OCI-LY1 (cell line): ENCODE measurements around the gene CSHL1.

ENCODE experiments used
- H2AFZ ChIP-seq: fragments of 200-600 bp; sonication (generic), shearing (Covaris generic); 2 replicates; pipeline ENCODE4 v1.6.0; 2014; ENCODE audit warnings: antibody characterized with exemption, mild to moderate bottlenecking, low read length
- H3F3A ChIP-seq: fragments of 200-600 bp; sonication (generic), shearing (Covaris generic); 2 replicates; pipeline ENCODE4 v1.6.0; 2014; ENCODE audit warnings: mild to moderate bottlenecking, antibody characterized with exemption, low read length, moderate library complexity; ENCODE audit not compliant: insufficient read depth
- H3K27ac ChIP-seq: fragments of 200-600 bp; sonication (generic); 2 replicates; pipeline ENCODE4 v1.5.1; 2014; ENCODE audit warnings: low read length, mixed run types, mild to moderate bottlenecking, low read depth; ENCODE audit not compliant: poor library complexity, severe bottlenecking
- H3K27me3 ChIP-seq: fragments of 200-600 bp; sonication (generic); 2 replicates; pipeline ENCODE4 v1.6.0; 2014; ENCODE audit warnings: antibody characterized with exemption, mild to moderate bottlenecking, low read length, moderate library complexity; ENCODE audit not compliant: insufficient read depth
- H3K36me3 ChIP-seq: fragments of 200-600 bp; sonication (generic); 2 replicates; pipeline ENCODE4 v1.6.1; 2014; ENCODE audit warnings: mild to moderate bottlenecking, antibody characterized with exemption, low read length, moderate library complexity, mixed read lengths; ENCODE audit not compliant: insufficient read depth
- H3K4me1 ChIP-seq: fragments of 200-600 bp; sonication (generic); 2 replicates; pipeline ENCODE4 v1.5.1; 2014; ENCODE audit warnings: mild to moderate bottlenecking, low read length, moderate library complexity; ENCODE audit not compliant: insufficient read depth, severe bottlenecking
- H3K4me2 ChIP-seq: fragments of 200-600 bp; sonication (generic), shearing (Covaris generic); 2 replicates; pipeline ENCODE4 v1.6.1; 2014; ENCODE audit warnings: low read length
- H3K4me3 ChIP-seq: fragments of 200-600 bp; sonication (generic); 2 replicates; pipeline ENCODE4 v1.5.1; 2014; ENCODE audit warnings: low read length, low read depth, mild to moderate bottlenecking, mixed read lengths; ENCODE audit not compliant: poor library complexity, severe bottlenecking
- H3K79me2 ChIP-seq: fragments of 200-600 bp; shearing (Covaris generic); 2 replicates; pipeline ENCODE4 v1.6.1; 2016; ENCODE audit warnings: mixed run types, low read length, mixed read lengths; ENCODE audit not compliant: insufficient read depth
- H3K9ac ChIP-seq: fragments of 200-600 bp; sonication (generic), shearing (Covaris generic); 2 replicates; pipeline ENCODE4 v1.6.1; 2014; ENCODE audit warnings: mild to moderate bottlenecking, low read length, mixed read lengths
- H3K9me2 ChIP-seq: fragments of 200-600 bp; sonication (generic), shearing (Covaris generic); 2 replicates; pipeline ENCODE4 v1.6.1; 2014; ENCODE audit warnings: low read depth, mild to moderate bottlenecking, low read length, mixed read lengths
- H3K9me3 ChIP-seq: fragments of 200-600 bp; shearing (Covaris generic); 2 replicates; pipeline ENCODE4 v1.6.1; 2014; ENCODE audit warnings: low read length, mixed read lengths
- H4K20me1 ChIP-seq: fragments of 200-600 bp; sonication (generic), shearing (Covaris generic); 2 replicates; pipeline ENCODE4 v1.6.0; 2016; ENCODE audit warnings: mild to moderate bottlenecking, low read length; ENCODE audit not compliant: insufficient read depth
- CTCF ChIP-seq: fragments of 200-600 bp; sonication (generic), shearing (Covaris generic); IDR thresholded peaks from 2 replicates; pipeline ENCODE4 v1.5.1; 2017; ENCODE audit warnings: mild to moderate bottlenecking, antibody characterized with exemption, low read length, moderate library complexity, mixed read lengths
- EZH2 ChIP-seq: fragments of 200-600 bp; sonication (generic), shearing (Covaris generic); IDR thresholded peaks from 2 replicates; pipeline ENCODE4 v1.8.0; 2017; ENCODE audit warnings: borderline replicate concordance, mixed run types, mild to moderate bottlenecking, antibody characterized with exemption, low read length, moderate library complexity, mixed read lengths

Gene CSHL1

GRCh38 chr17:63930951-63931575 is 20.0 kb upstream of the CSHL1 start:
- Histone ChIP-seq H3K27me3 (no peaks in the 10 kb centered on the region), H4K20me1 (no peaks in the 10 kb centered on the region), H2AFZ (no peak overlapping the region), H3K4me1 (peaks cover 80% of the 10 kb centered on the region), H3F3A (peaks cover 9% of the 10 kb centered on the region), H3K4me2 (peak overlapping the region; percentile 96), H3K79me2 (peaks cover 23% of the 10 kb centered on the region), H3K9ac (peak overlapping the region; percentile 100), H3K9me2 (no peaks in the 10 kb centered on the region), H3K36me3 (peaks cover 50% of the 10 kb centered on the region), H3K27ac (peak overlapping the region; percentile 97), H3K9me3 (no peaks in the 10 kb centered on the region), H3K4me3 (peak overlapping the region; percentile 97)
- TF ChIP-seq CTCF (no peak), EZH2 (no peak)

GRCh38 chr17:63929860-63930766 is 19.1 kb upstream of the CSHL1 start:
- Histone ChIP-seq H3K9me3 (no peaks in the 10 kb centered on the region), H3K9ac (peak overlapping the region; percentile 100), H3F3A (peaks cover 18% of the 10 kb centered on the region), H3K9me2 (no peaks in the 10 kb centered on the region), H3K4me1 (peaks cover 83% of the 10 kb centered on the region), H3K27me3 (no peaks in the 10 kb centered on the region), H3K79me2 (peaks cover 23% of the 10 kb centered on the region), H4K20me1 (no peaks in the 10 kb centered on the region), H3K36me3 (peaks cover 50% of the 10 kb centered on the region), H3K27ac (peak overlapping the region; percentile 97), H3K4me3 (peak overlapping the region; percentile 97), H3K4me2 (peak overlapping the region; percentile 96), H2AFZ (no peak overlapping the region)
- TF ChIP-seq EZH2: no peak
- no peak; the same call in 1 of the 2 replicates for TF ChIP-seq CTCF

- H3K4me2 ChIP-seq: peak overlapping the region; percentile 96
- H3K79me2 ChIP-seq: peaks cover 23% of the 10 kb centered on the region
- H3K27ac ChIP-seq: peak overlapping the region; percentile 97
- H4K20me1 ChIP-seq: no peaks in the 10 kb centered on the region
- peak overlapping the region; percentile 97 for H3K4me3 ChIP-seq
- no peak overlapping the region for H2AFZ ChIP-seq
- no peak for TF ChIP-seq CTCF
- no peak for TF ChIP-seq EZH2
- H3K9me2 ChIP-seq: no peaks in the 10 kb centered on the region
- H3K27me3 ChIP-seq: no peaks in the 10 kb centered on the region
- peak overlapping the region; percentile 100 for H3K9ac ChIP-seq
- H3K4me1 ChIP-seq: peaks cover 83% of the 10 kb centered on the region
- peaks cover 18% of the 10 kb centered on the region for H3F3A ChIP-seq
- no peaks in the 10 kb centered on the region for H3K9me3 ChIP-seq
- peaks cover 50% of the 10 kb centered on the region for H3K36me3 ChIP-seq
Observed at GRCh38 chr17:63928966-63929695, 18.1 kb upstream of the CSHL1 start.
